HG02798 (cell line): ENCODE measurements around the gene HYAL2.
"Not testable (repeated sequence)": the region's sequence is repeated elsewhere in the genome, so short reads cannot be mapped to it uniquely, and the experiment has no call there.

Experiments used
- ATAC-seq: cut with Tn5 transposase; IDR thresholded peaks from one replicate; pipeline ENCODE4 v1.9.1; 2021; ENCODE audit warnings: mild to moderate bottlenecking; ENCODE audit not compliant: unreplicated experiment, poor library complexity

The HYAL2 gene

DNA sequence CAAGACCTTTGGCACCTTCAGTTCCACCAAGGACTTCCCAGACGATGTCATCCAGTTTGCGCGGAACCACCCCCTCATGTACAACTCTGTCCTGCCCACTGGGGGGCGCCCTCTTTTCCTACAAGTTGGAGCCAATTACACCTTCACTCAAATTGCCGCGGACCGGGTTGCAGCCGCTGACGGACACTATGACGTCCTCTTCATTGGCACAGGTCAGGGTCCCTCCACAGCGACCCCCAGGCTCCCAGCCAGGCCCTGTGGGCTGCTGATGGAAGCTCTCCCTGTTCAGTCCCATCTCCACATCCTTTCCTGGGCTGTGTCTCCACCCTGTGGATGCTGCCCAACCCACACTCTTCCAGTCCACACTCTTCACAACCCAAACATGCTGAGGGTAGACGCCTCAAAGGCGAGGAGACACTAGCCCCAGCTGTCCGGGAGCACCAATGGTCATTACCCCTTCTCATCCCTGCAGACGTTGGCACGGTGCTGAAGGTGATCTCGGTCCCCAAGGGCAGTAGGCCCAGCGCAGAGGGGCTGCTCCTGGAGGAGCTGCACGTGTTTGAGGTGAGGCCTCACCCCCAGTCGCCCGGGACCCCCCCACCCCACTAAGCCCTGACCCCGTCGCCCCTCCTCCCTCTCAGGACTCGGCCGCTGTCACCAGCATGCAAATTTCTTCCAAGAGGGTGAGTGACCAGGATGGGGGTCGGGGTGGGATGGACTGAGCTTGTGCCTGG, 48.0 kb downstream of the HYAL2 start:
- ATAC-seq = no peak

DNA sequence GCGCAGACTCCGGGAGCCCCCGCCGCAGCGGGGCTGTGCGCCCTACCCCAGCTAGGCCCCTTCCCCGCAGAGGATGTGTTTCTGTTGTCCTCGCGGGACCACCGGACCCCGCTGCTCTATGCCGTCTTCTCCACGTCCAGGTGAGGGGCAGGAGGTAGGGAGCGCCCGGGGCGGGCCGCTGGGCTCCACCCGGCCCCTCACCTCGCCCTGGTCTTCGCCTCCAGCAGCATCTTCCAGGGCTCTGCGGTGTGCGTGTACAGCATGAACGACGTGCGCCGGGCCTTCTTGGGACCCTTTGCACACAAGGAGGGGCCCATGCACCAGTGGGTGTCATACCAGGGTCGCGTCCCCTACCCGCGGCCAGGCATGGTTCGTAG, 48.9 kb downstream of the HYAL2 start:
- no peak for ATAC-seq

DNA sequence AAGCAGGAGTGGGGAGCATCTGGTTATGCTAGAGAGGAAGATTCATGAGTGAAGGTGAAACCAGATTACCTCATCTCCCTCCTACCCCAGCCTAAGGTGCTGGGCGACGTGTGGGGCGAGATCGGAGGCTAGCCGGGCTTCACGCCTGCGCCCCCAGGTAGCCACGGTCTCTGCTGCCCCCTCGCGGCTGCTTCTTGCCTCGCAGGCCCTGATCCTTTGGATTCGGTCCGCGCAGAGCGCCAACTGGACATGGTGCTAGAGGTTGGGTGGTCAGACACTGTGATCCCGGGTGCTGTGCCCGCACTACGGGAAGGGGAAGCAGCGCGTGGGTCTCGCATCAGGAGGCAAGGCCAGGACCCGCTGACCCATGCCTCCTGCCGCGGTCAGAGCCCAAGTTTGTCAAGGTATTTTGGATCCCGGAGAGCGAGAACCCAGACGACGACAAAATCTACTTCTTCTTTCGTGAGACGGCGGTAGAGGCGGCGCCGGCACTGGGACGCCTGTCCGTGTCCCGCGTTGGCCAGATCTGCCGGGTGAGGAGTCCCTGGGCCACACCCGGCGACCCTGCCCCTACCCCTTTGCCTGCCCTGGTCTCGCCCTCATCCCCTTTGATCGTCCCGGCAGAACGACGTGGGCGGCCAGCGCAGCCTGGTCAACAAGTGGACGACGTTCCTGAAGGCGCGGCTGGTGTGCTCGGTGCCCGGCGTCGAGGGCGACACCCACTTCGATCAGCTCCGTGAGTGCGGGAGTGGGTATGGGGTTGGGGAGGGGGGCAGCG, 49.4 kb downstream of the HYAL2 start:
- peak; percentile 86 for ATAC-seq

DNA sequence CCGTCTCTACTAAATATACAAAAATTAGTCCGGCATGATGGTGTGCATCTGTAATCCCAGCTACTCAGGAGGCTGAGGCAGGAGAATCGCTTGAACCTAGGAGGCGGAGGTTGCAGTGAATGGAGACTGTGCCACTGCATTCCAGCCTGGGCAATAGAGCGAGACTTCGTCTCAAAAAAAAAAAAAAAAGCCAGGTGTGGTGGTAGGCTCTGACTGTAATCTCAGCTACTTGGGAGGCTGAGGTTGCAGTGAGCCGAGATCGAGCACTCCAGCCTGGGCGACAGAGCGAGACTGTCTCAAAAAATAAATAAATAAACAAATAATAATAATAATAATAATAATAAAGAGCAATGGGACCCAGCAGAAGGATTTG, 50.0 kb downstream of the HYAL2 start:
- not testable (repeated sequence) for ATAC-seq

DNA sequence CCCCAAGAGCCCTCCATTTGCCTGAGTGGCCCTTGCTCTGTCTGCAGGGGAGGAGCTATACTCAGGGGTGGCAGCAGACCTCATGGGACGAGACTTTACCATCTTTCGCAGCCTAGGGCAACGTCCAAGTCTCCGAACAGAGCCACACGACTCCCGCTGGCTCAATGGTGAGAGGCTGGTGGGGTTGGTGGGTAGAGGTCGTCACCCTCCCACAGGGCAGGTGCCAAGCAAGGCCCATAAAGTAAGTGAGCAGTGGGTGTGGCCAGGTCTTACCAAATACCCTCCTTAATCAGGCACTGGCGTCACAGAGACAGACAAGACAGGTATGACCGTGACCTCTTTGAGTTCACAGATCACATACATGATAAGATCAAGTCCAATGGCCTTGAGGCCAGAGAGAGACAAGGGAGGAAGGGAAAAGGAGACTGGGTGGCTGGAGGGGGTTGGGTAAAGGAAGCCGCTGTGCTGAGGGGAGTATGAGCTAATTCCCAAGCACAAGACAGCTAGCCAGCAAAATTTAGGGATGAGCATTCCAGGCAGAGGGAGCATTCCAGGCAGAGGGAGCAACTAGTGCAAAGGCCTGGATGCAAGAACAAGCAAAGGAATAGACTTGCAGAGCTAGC, 51.1 kb downstream of the HYAL2 start:
- no peak for ATAC-seq

DNA sequence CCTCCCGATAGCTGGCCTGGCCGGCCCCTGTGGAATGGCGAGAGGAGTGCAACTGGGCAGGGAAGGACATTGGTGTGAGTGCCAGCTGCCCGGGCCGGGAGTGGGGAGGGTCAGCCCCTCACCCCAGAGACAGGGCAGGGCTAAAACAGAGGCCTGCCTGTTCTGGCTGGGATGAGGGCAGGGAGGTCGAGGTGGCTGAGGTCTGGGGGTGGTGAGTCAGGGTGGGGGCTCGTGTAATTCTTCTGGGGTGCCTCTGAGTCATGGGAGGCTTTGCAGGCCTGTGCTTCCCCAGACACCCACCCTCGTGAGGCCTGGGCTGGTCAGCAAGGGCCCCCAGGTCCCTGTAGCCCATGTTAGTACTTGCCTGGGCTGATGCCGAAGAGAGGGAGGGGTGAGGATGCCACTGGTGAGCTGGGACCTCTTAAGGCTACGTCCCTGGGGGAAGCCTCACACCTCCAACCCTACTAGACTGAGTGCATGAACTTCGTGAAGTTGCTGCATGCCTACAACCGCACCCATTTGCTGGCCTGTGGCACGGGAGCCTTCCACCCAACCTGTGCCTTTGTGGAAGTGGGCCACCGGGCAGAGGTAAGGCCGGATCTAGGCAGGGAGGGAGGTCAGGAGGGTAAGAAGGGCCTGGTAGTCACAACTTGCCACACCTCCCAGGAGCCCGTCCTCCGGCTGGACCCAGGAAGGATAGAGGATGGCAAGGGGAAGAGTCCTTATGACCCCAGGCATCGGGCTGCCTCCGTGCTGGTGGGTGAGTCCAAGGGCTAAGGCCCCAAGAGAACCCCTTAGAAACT, 51.9 kb downstream of the HYAL2 start:
- no peak for ATAC-seq

DNA sequence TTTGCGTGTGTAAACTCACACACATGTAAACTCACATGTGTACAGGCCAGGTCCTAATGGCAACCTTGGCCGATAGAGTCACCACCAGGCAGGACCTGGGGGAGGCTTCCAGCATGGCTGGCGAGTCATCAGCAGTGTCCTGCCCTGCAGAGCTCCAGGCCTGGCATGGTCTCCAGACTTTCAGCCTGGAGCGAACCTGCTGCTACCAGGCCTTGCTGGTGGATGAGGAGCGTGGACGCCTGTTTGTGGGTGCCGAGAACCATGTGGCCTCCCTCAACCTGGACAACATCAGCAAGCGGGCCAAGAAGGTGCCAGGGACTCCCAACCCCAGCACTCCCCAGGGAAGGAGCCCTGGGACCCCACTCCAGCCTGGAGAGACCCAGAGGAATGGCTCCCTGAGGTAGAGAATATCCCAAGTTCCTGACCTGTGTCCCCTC, 52.5 kb downstream of the HYAL2 start:
- no peak for ATAC-seq

DNA sequence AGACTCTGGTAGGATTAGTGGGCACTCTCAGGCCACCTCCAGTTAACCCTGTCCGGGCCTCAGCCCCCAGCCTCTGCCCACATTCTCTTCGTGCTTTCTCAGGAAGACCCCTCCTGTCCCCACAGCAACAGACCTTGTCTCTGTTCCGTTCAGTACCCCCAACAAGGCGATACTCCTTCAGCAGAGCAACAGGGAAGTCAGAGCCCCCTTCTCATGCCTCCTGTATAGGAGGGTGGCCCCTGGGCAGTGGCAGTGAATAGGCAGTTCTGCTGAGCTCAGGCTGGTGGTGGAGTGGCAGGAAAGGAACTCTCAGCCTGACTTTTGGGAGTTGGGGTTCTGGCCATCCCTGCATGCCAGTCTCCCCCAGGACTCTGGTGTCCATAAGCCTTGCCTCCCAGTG, 53.1 kb downstream of the HYAL2 start:
- ATAC-seq = no peak

DNA sequence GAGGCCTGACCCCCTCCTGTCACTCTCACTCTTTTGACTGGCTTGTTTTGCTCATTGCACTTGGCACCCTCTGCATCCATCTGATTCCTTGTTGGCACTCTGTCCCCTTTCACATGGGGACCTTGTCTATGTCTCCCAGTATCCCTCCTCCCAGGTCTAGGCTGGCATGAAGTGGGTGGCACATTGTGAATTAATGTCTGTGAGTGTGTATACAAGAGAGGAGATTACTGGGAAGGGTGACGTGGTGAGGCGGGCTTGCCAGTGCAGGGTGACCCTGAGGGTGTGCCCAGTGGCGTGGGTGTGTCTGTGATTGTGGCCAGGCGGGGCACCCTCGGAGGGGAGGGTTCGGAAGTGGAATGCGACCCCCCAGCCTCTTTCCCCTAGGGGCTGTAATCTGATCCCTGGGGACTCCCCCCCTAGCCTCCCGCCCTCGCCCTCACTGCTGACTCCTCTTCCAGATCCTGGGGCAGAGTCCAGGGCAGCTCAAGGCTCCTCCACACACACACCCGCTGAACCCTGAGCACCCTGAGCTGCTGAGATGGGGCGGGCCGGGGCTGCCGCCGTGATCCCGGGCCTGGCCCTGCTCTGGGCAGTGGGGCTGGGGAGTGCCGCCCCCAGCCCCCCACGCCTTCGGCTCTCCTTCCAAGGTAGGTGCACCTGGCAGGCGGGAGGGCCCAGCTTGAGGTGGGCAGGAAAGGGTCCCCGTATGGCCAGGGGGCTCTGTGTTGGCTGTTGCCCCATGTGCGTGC, 53.7 kb downstream of the HYAL2 start, which contains the start of gene SEMA3B:
SEMA3B (plus strand) TSS at position 445 of the 749 bp plus-strand sequence; CDS start at position 539, 94 bp downstream.
- ATAC-seq = no peak

DNA sequence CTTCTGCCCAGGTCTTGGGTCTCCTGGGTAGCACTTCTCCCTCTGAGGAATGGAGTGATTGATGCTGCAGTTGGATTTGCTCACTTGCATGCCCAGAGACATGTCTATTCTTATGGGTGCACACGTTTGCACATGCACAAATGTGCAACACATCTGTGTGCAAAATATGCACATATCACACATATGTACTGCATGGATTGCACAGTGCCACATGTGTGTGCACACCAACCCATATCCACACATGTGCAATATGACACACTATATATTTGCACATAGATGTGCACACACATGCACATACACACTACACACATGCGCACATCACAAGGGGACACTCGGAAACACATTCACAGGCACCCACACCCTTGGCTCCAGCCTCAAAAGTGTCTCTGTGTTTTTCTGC, 54.3 kb downstream of the HYAL2 start:
- no peak for ATAC-seq
